Measurements from ENCODE around the gene CARMIL3.

- TF ChIP-seq, protein P1, sequence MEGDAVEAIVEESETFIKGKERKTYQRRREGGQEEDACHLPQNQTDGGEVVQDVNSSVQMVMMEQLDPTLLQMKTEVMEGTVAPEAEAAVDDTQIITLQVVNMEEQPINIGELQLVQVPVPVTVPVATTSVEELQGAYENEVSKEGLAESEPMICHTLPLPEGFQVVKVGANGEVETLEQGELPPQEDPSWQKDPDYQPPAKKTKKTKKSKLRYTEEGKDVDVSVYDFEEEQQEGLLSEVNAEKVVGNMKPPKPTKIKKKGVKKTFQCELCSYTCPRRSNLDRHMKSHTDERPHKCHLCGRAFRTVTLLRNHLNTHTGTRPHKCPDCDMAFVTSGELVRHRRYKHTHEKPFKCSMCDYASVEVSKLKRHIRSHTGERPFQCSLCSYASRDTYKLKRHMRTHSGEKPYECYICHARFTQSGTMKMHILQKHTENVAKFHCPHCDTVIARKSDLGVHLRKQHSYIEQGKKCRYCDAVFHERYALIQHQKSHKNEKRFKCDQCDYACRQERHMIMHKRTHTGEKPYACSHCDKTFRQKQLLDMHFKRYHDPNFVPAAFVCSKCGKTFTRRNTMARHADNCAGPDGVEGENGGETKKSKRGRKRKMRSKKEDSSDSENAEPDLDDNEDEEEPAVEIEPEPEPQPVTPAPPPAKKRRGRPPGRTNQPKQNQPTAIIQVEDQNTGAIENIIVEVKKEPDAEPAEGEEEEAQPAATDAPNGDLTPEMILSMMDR (IDR thresholded peaks at IDR 0.05): no peak
- TF ChIP-seq EZH2 (IDR thresholded peaks at IDR 0.05): no peak
These were observed 51.6 kb downstream of the CARMIL3 start for GRCh38 chr14:24103451-24103850.

Measured in neural progenitor cell (in vitro differentiated cells).